PC-3 (cell line): ENCODE results near the gene IRS2. TPM values are rescaled to one million over a fixed set of nuclear protein-coding genes. Genes with fewer than 3 reads are reported as not detected.
A peak's percentile ranks its signal among the peaks of the same experiment; 100 is the strongest.

Experiments used
- ATAC-seq: fragments of 200-7000 bp; cut with Tn5 transposase; 2 replicates; pipeline ENCODE4 v1.9.1; 2020; ENCODE audit warnings: mild to moderate bottlenecking, moderate library complexity
- BruUV-seq: library from RNA; stranded (reverse); fragments of 400-500 nt; replicated peaks from 2 replicates; lab custom pipeline; 2021; lab: Mats Ljungman, UMichigan
- CTCF ChIA-PET: fragments of 300-600 bp; sonication (Branson Sonifier 250); formaldehyde crosslinking; loops from one replicate; lab custom pipeline; 2022; ENCODE audit warnings: antibody characterized with exemption; lab: Charles Lee
- POLR2A ChIA-PET: fragments of 300-600 bp; sonication (Branson Sonifier 250); formaldehyde crosslinking; loops from one replicate; lab custom pipeline; 2022; ENCODE audit warnings: antibody characterized with exemption; ENCODE audit not compliant: unreplicated experiment; lab: Charles Lee
- DNase-seq: peaks from one replicate; pipeline ENCODE4 v3.0.0-alpha.2; 2015
- H2AFZ ChIP-seq: fragments of 300-600 bp; sonication (generic); 2 replicates; pipeline ENCODE4 v1.6.0; 2016; ENCODE audit warnings: antibody characterized with exemption, low read length
- H3F3A ChIP-seq: fragments of 300-600 bp; sonication (generic); one replicate; pipeline ENCODE4 v1.6.0; 2017; ENCODE audit warnings: antibody characterized with exemption, low read length, control low read depth, mild to moderate bottlenecking; ENCODE audit not compliant: unreplicated experiment
- H3K27ac ChIP-seq: fragments of 300-600 bp; sonication (generic); 2 replicates; pipeline ENCODE4 v1.5.1; 2016; ENCODE audit warnings: mild to moderate bottlenecking, low read length
- H3K27me3 ChIP-seq: fragments of 300-600 bp; sonication (generic); 2 replicates; pipeline ENCODE4 v1.6.1; 2016; ENCODE audit warnings: low read length, mixed read lengths
- H3K36me3 ChIP-seq: fragments of 300-600 bp; sonication (generic); 2 replicates; pipeline ENCODE4 v1.6.1; 2016; ENCODE audit warnings: low read depth, mixed run types, low read length, mixed read lengths
- H3K4me1 ChIP-seq: fragments of 300-600 bp; sonication (generic); 2 replicates; pipeline ENCODE4 v1.5.1; 2016; ENCODE audit warnings: low read length; ENCODE audit not compliant: insufficient read depth
- H3K4me2 ChIP-seq: fragments of 300-600 bp; sonication (generic); 2 replicates; pipeline ENCODE4 v1.6.0; 2016; ENCODE audit warnings: low read length
- H3K4me3 ChIP-seq: fragments of 300-600 bp; sonication (generic); 2 replicates; pipeline ENCODE4 v1.5.1; 2016; ENCODE audit warnings: mild to moderate bottlenecking, low read length, mixed read lengths
- H3K79me2 ChIP-seq: fragments of 300-600 bp; sonication (generic); 2 replicates; pipeline ENCODE4 v1.6.1; 2017; ENCODE audit warnings: low read length, mixed read lengths
- H3K9ac ChIP-seq: fragments of 300-600 bp; sonication (generic); 2 replicates; pipeline ENCODE4 v1.6.0; 2016; ENCODE audit warnings: mild to moderate bottlenecking, low read length
- H3K9me2 ChIP-seq: fragments of 300-600 bp; sonication (generic); replicated peaks from 2 replicates; pipeline ENCODE4 v1.6.1; 2016; ENCODE audit warnings: mixed run types, low read length, mixed read lengths
- H3K9me3 ChIP-seq: fragments of 300-600 bp; sonication (generic); 2 replicates; pipeline ENCODE4 v1.6.1; 2016; ENCODE audit warnings: low read length, mixed read lengths
- H4K20me1 ChIP-seq: fragments of 300-600 bp; sonication (generic); 2 replicates; pipeline ENCODE4 v1.6.1; 2016; ENCODE audit warnings: low read length, mixed read lengths
- CTCF ChIP-seq: fragments of 300-600 bp; sonication (generic); conservative IDR thresholded peaks from 2 replicates; pipeline ENCODE4 v1.5.1; 2017; ENCODE audit warnings: antibody characterized with exemption, low read depth, mild to moderate bottlenecking, low read length
- EZH2 ChIP-seq: fragments of 300-600 bp; sonication (generic); IDR thresholded peaks from one replicate; pipeline ENCODE4 v1.6.1; 2017; ENCODE audit warnings: antibody characterized with exemption, mild to moderate bottlenecking, low read length; ENCODE audit not compliant: unreplicated experiment
- EZH2phosphoT487 ChIP-seq: fragments of 300-600 bp; sonication (generic); IDR thresholded peaks from 2 replicates; pipeline ENCODE4 v1.6.1; 2018; ENCODE audit warnings: mild to moderate bottlenecking, antibody characterized with exemption, low read length, borderline replicate concordance
- intact Hi-C: fragments of 100-400 bp; cut with micrococcal nuclease; formaldehyde crosslinking; loops from 2 replicates; pipeline ENCODE4 v1.9.0; 2023
- total RNA-seq: library from RNA; depleted of rRNA; stranded (reverse); fragments of >200 nt; gene quantifications from 2 replicates; pipeline ENCODE4 v1.2.3, GENCODE V29; 2014

IRS2 gene
- total RNA-seq, 1 experiment from 2014 or later: 5.6 TPM

- Histone ChIP-seq H2AFZ (no peak overlapping the region), H3K9me3 (no peaks in the 10 kb centered on the region), H4K20me1 (peaks cover 1% of the 10 kb centered on the region; the same call in 1 of the 2 replicates), H3K27me3 (no peaks in the 10 kb centered on the region), H3K9me2 (no peaks in the 10 kb centered on the region), H3K4me2 (peak overlapping the region; percentile 74), H3K79me2 (peaks cover 37% of the 10 kb centered on the region), H3K27ac (no peak overlapping the region), H3K4me1 (peaks cover 9% of the 10 kb centered on the region), H3F3A (peaks cover 2% of the 10 kb centered on the region), H3K4me3 (peak overlapping the region; percentile 67), H3K9ac (peak overlapping the region; percentile 21; the same call in 1 of the 2 replicates), H3K36me3 (no peaks in the 10 kb centered on the region)
- TF ChIP-seq EZH2 (no peak), CTCF (no peak), EZH2phosphoT487 (no peak)
- ATAC-seq: peak; percentile 5
- ChIA-PET CTCF (interaction anchor here (0.8 kb wide), 1 partner anchor 327 kb away, joined by 3 read pairs; no protein-coding TSS in a partner anchor), POLR2A (no interaction called here)
- intact Hi-C loops: loop anchor here (2.0 to 10.0 kb wide), 3 partner anchors 511 to 869 kb away; no protein-coding TSS in a partner anchor
- no TSS peak for BruUV-seq
- DNase-seq: no peak
Observed at GRCh38 chr13:109785892-109786450, 412 bp downstream of the IRS2 start.

GRCh38 chr13:109785141-109785891 is 1.1 kb downstream of the IRS2 start:
- Histone ChIP-seq H3K27ac (no peak overlapping the region), H3K79me2 (peaks cover 44% of the 10 kb centered on the region), H3K4me2 (peak overlapping the region; percentile 74), H3K9ac (peak overlapping the region; percentile 21; the same call in 1 of the 2 replicates), H3K9me2 (no peaks in the 10 kb centered on the region), H3K4me3 (peak overlapping the region; percentile 67), H2AFZ (no peak overlapping the region), H3K27me3 (no peaks in the 10 kb centered on the region), H4K20me1 (peaks cover 8% of the 10 kb centered on the region; the same call in 1 of the 2 replicates), H3K36me3 (no peaks in the 10 kb centered on the region), H3K9me3 (no peaks in the 10 kb centered on the region), H3K4me1 (peaks cover 6% of the 10 kb centered on the region), H3F3A (no peaks in the 10 kb centered on the region)
- intact Hi-C loops: loop anchor here (2.0 to 10.0 kb wide), 3 partner anchors 511 to 868 kb away; no protein-coding TSS in a partner anchor
- ChIA-PET POLR2A (no interaction called here), CTCF (interaction anchor here (0.8 kb wide), 1 partner anchor 328 kb away, joined by 3 read pairs; no protein-coding TSS in a partner anchor)
- peak; percentile 2 for ATAC-seq
- TF ChIP-seq EZH2 (no peak), CTCF (no peak), EZH2phosphoT487 (no peak)
- DNase-seq: peak; percentile 33
- no TSS peak for BruUV-seq
